ENCODE measurements around the gene WWOX. TPM values are rescaled to one million over a fixed set of nuclear protein-coding genes. Genes with fewer than 3 reads are reported as not detected.
"Not testable (repeated sequence)": the region's sequence is repeated elsewhere in the genome, so short reads cannot be mapped to it uniquely, and the experiment has no call there.

Gene WWOX
- total RNA-seq, 4 donors from 2014 or later: 135 to 209 (median 159) TPM

- H3K36me3 ChIP-seq: no peaks in the 10 kb centered on the region
- TF ChIP-seq CTCF (IDR thresholded peaks at IDR 0.05): no peak
- no peak for TF ChIP-seq POLR2A (IDR thresholded peaks at IDR 0.05)
- no peak overlapping the region for H3K27ac ChIP-seq
- no peak for DNase-seq
- no peaks in the 10 kb centered on the region for H3K4me1 ChIP-seq
- intact Hi-C loops (cut with DNase I): no loop called here
- no peaks in the 10 kb centered on the region for H3K27me3 ChIP-seq
- no peak overlapping the region for H3K4me3 ChIP-seq (replicated peaks in 1 of 3)
- 87 to 91% methylated on average over 6 of the region's 6 CpGs for WGBS, 2 donors
- H3K9me3 ChIP-seq: no peaks in the 10 kb centered on the region
These were observed 1118.0 kb downstream of the WWOX start for GRCh38 chr16:79217375-79218011.

GRCh38 chr16:79218351-79218750 is 1118.9 kb downstream of the WWOX start:
- no peaks in the 10 kb centered on the region for H3K36me3 ChIP-seq
- no peaks in the 10 kb centered on the region for H3K9me3 ChIP-seq
- H3K27me3 ChIP-seq: no peaks in the 10 kb centered on the region
- intact Hi-C loops (cut with DNase I): no loop called here
- no peak overlapping the region for H3K27ac ChIP-seq
- whole genome bisulfite sequencing, 2 donors: 97% methylated on average over 1 of the region's 1 CpG
- TF ChIP-seq CTCF (IDR thresholded peaks at IDR 0.05) (no peak), POLR2A (IDR thresholded peaks at IDR 0.05) (no peak)
- no peak overlapping the region for H3K4me3 ChIP-seq (replicated peaks in 1 of 3)
- no peaks in the 10 kb centered on the region for H3K4me1 ChIP-seq
- no peak for DNase-seq

GRCh38 chr16:79225994-79226393 is 1126.5 kb downstream of the WWOX start:
- DNase-seq; H3K27me3 ChIP-seq; H3K27ac ChIP-seq; intact Hi-C loops (cut with DNase I); H3K36me3 ChIP-seq; H3K9me3 ChIP-seq; H3K4me1 ChIP-seq; H3K4me3 ChIP-seq (replicated peaks in 1 of 3): not testable (repeated sequence)
- 96 to 98% methylated on average over 3 of the region's 3 CpGs for WGBS, 2 donors

- TF ChIP-seq POLR2A (IDR thresholded peaks at IDR 0.05) (no peak), CTCF (IDR thresholded peaks at IDR 0.05) (no peak)
- Histone ChIP-seq H3K4me1 (no peaks in the 10 kb centered on the region), H3K9me3 (no peaks in the 10 kb centered on the region), H3K36me3 (no peaks in the 10 kb centered on the region), H3K4me3 (replicated peaks in 1 of 3) (no peak overlapping the region), H3K27ac (no peak overlapping the region), H3K27me3 (no peaks in the 10 kb centered on the region)
- intact Hi-C loops (cut with DNase I): no loop called here
- DNase-seq: no peak
- 82 to 87% methylated on average over 20 of the region's 20 CpGs for WGBS, 2 donors
These were observed 1129.9 kb downstream of the WWOX start for GRCh38 chr16:79229361-79229760.

GRCh38 chr16:79245700-79246099 is 1146.2 kb downstream of the WWOX start:
- H3K27ac ChIP-seq; H3K27me3 ChIP-seq; H3K4me3 ChIP-seq (replicated peaks in 1 of 3); DNase-seq; H3K9me3 ChIP-seq; H3K36me3 ChIP-seq; intact Hi-C loops (cut with DNase I): not testable (repeated sequence)
- WGBS, 2 donors: 94% methylated on average over 2 of the region's 2 CpGs
- peaks cover 12 to 17% of the 10 kb centered on the region in 2 donors for H3K4me1 ChIP-seq

GRCh38 chr16:79247386-79247785 is 1147.9 kb downstream of the WWOX start:
- no peak overlapping the region for H3K27ac ChIP-seq
- no peaks in the 10 kb centered on the region for H3K36me3 ChIP-seq
- H3K4me3 ChIP-seq (replicated peaks in 1 of 3): no peak overlapping the region
- H3K4me1 ChIP-seq: peaks cover 18 to 23% of the 10 kb centered on the region in 2 donors
- H3K9me3 ChIP-seq: no peaks in the 10 kb centered on the region
- H3K27me3 ChIP-seq: no peaks in the 10 kb centered on the region
- 73 to 86% methylated on average over 5 of the region's 5 CpGs for WGBS, 2 donors
- no peak for DNase-seq
- TF ChIP-seq POLR2A (IDR thresholded peaks at IDR 0.05) (no peak), CTCF (IDR thresholded peaks at IDR 0.05) (no peak)
- intact Hi-C loops (cut with DNase I): no loop called here

Data from thyroid gland (tissue), 4 donors.